T-cell (primary cell): ENCODE results near the gene ARHGAP10. TPM values are rescaled to one million over a fixed set of nuclear protein-coding genes. Genes with fewer than 3 reads are reported as not detected.

Experiments used
- ATAC-seq, 4 experiments: fragments of 200-7000 bp in 3 of 4; fragments of 150-1000 bp in 1 of 4; cut with Tn5 transposase; replicated peaks in 1 of 4; 1 replicate in 3 of 4; 2 replicates in 1 of 4; pipeline ENCODE4 v1.10.0; 2021; ENCODE audit warnings: moderate library complexity in 3 of 4, mild to moderate bottlenecking in 2 of 4, moderate number of reproducible peaks in 1 of 4
- CTCF ChIA-PET, 2 donors: fragments of 300-600 bp; sonication (Branson Sonifier 250); formaldehyde crosslinking; loops; one replicate each; lab custom pipeline; 2022; ENCODE audit warnings: antibody characterized with exemption in 2 of 2; lab: Charles Lee
- POLR2A ChIA-PET, 2 donors: fragments of 300-600 bp; sonication (Branson Sonifier 250); formaldehyde crosslinking; loops; one replicate each; lab custom pipeline; 2022; ENCODE audit warnings: antibody characterized with exemption in 2 of 2; lab: Charles Lee
- DNase-seq, 35 experiments: peaks; one replicate each; pipeline versions ENCODE4 v3.0.0 to v3.0.0-alpha.2; 2013 to 2023
- H3K27ac ChIP-seq: one replicate; pipeline ENCODE4 v1.5.1; 2013; ENCODE audit warnings: low read length
- H3K27me3 ChIP-seq, 2 experiments: replicated peaks in 1 of 2; 1 replicate in 1 of 2; 2 replicates in 1 of 2; pipeline versions ENCODE4 v1.6.1 to v1.7.0; 2013; ENCODE audit warnings: low read length in 1 of 2, mixed read lengths in 1 of 2; ENCODE audit not compliant: control insufficient read depth in 2 of 2, insufficient read depth in 2 of 2; ENCODE audit errors: extremely low read depth in 1 of 2
- H3K36me3 ChIP-seq, 2 donors: 1 replicate in 1 of 2; 2 replicates in 1 of 2; pipeline versions ENCODE4 v1.6.1 to v1.7.0; 2013; ENCODE audit warnings: low read length in 1 of 2; ENCODE audit not compliant: control insufficient read depth in 2 of 2, insufficient read depth in 1 of 2; ENCODE audit errors: extremely low read depth in 1 of 2
- H3K4me1 ChIP-seq, 2 experiments: 1 replicate in 1 of 2; 2 replicates in 1 of 2; pipeline versions ENCODE4 v1.6.1 to v1.7.0; 2013; ENCODE audit warnings: low read length in 2 of 2, mixed read lengths in 1 of 2; ENCODE audit not compliant: insufficient read depth in 2 of 2, control insufficient read depth in 1 of 2; ENCODE audit errors: extremely low read depth in 1 of 2
- H3K4me3 ChIP-seq, 2 donors: 1 replicate in 1 of 2; 2 replicates in 1 of 2; pipeline versions ENCODE4 v1.5.1 to v1.7.0; 2013; ENCODE audit warnings: mild to moderate bottlenecking in 2 of 2, low read length in 1 of 2, moderate library complexity in 1 of 2; ENCODE audit not compliant: control insufficient read depth in 1 of 2; ENCODE audit errors: extremely low read depth in 1 of 2
- H3K9me3 ChIP-seq: 2 replicates; pipeline ENCODE4 v1.7.0; 2013
- H3K27ac Mint-ChIP-seq, 2 donors: one replicate each; pipeline ENCODE4 v1.8.0; 2020 to 2021; ENCODE audit warnings: mild to moderate bottlenecking in 2 of 2, mixed read lengths in 2 of 2
- H3K27me3 Mint-ChIP-seq, 2 donors: one replicate each; pipeline ENCODE4 v1.8.0; 2021 to 2022; ENCODE audit warnings: mixed read lengths in 2 of 2
- H3K36me3 Mint-ChIP-seq: one replicate; pipeline ENCODE4 v1.8.0; 2021; ENCODE audit warnings: mixed read lengths
- H3K4me1 Mint-ChIP-seq, 3 donors: one replicate each; pipeline ENCODE4 v1.8.0; 2020 to 2022; ENCODE audit warnings: mixed read lengths in 3 of 3, mild to moderate bottlenecking in 1 of 3
- H3K4me3 Mint-ChIP-seq, 3 donors: one replicate each; pipeline ENCODE4 v1.8.0; 2020 to 2022; ENCODE audit warnings: mild to moderate bottlenecking in 3 of 3, mixed read lengths in 3 of 3, moderate library complexity in 3 of 3
- H3K9me3 Mint-ChIP-seq, 3 donors: one replicate each; pipeline ENCODE4 v1.8.0; 2020 to 2022; ENCODE audit warnings: mixed read lengths in 3 of 3
- WGBS: methylation state at CpG from one replicate; pipeline ENCODE4 v1.1.5; 2013; ENCODE audit warnings: missing lambda C conversion rate; ENCODE audit not compliant: insufficient coverage; 5-methylcytosine and 5-hydroxymethylcytosine counted together
- total RNA-seq, 35 experiments: library from RNA in 6 of 35; stranded (reverse) in 6 of 35; fragments of 120-200 nt in 1 of 35; gene quantifications; one replicate each; pipeline versions ENCODE4 v1.2.1 to v1.2.4 and lab custom pipeline; 2013 to 2026

ARHGAP10 gene
- total RNA-seq, 5 donors from 2014 or later (not counting 1 experiment from before 2014, with no cell fraction given): 6.2 to 7.7 (median 6.8) TPM

DNA sequence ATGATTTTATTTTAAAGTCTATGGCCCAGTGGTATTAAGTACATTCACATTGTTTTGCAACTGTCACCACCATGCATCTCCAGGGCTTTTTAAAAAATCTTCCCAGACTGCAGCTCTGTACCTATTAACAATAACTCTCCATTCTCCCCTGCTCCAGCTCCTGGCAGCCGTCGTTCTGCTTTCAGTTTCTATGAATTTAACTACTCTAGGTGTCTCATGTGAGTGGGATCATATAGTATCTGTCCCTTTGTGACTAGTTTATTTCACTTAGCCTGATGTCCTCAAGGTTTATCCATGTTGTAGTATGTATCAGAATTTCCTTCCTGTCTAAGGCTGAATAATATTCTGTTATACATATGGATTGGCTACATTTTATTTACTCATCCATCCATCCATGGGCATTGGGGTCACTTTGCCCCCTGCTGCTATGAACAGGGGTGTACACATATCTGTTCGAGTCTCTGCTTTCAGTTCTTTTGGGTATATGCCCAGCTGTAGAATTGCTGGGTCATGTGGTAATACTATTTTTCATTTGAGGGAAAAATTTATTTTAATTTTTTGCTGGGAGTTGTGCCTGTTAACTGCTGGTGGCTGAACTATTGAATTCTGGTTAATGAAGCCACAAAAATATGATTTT lies 131.3 kb downstream of the ARHGAP10 start:
- 60% methylated on average over 1 of the region's 3 CpGs for WGBS
- Mint-ChIP-seq H3K9me3 (no peaks in the 10 kb centered on the region), H3K36me3 (peaks cover 5% of the 10 kb centered on the region), H3K27ac (no peak overlapping the region), H3K4me1 (peaks cover 0 to 2% (median 0%) of the 10 kb centered on the region in 3 donors), H3K4me3 (no peak overlapping the region), H3K27me3 (no peaks in the 10 kb centered on the region)
- H3K4me1 ChIP-seq: no peaks in the 10 kb centered on the region
- H3K4me3 ChIP-seq: no peak overlapping the region
- ATAC-seq: no peak
- ChIA-PET POLR2A (interaction anchor here in 1 of 2 donors (0.6 kb wide), 1 partner anchor 277 kb away, joined by 4 read pairs; no protein-coding TSS in a partner anchor), CTCF (interaction anchor here (0.6 to 5.3 kb wide), 7 partner anchors 16 to 345 kb away, joined by 3 to 65 read pairs (median 5); no protein-coding TSS in a partner anchor)
- no peaks in the 10 kb centered on the region for H3K27me3 ChIP-seq
- H3K36me3 ChIP-seq: no peaks in the 10 kb centered on the region
- no peak for DNase-seq
- H3K9me3 ChIP-seq: no peaks in the 10 kb centered on the region
- H3K27ac ChIP-seq: no peak overlapping the region

DNA sequence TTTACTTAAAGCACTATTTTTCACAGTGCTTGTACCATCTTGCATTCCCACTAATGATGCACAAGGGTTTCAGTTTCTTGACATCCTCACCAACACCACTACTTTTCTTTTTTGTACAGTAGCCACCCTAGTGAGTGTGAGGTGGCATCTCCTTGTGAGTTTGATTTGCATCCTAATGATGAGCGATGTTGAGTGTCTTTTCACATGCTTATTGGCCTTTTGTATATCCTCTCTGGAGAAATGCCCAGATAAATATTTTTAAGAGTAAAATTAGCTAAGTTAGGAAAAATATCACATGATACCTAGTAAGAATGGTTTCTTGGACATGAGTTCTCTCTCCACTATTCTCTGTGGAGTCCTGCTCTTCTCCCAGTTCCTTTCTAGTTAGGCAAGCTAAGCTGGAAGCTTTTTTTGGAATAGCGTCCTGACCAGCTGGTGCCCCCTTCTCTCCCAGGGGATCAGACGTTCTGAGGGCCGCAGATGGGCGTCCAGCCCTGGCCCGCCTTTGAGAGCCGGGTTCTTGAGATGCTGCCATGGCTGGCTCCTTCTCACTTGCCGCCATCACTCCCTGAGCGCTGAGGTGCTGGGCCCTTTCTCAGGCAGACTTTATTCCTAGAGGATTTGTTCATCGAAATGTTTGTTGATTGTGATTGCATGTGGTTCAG lies 132.1 kb downstream of the ARHGAP10 start:
- Mint-ChIP-seq H3K4me3 (no peak overlapping the region), H3K27me3 (no peaks in the 10 kb centered on the region), H3K27ac (no peak overlapping the region), H3K36me3 (peaks cover under 1% of the 10 kb centered on the region), H3K9me3 (no peaks in the 10 kb centered on the region), H3K4me1 (peaks cover 0 to 2% (median 0%) of the 10 kb centered on the region in 3 donors)
- H3K27me3 ChIP-seq: no peaks in the 10 kb centered on the region
- no peaks in the 10 kb centered on the region for H3K4me1 ChIP-seq
- 93% methylated on average over 4 of the region's 10 CpGs for WGBS
- CTCF ChIA-PET: interaction anchor here (0.6 to 5.3 kb wide), 5 partner anchors 15 to 346 kb away, joined by 3 to 65 read pairs (median 14); no protein-coding TSS in a partner anchor
- H3K9me3 ChIP-seq: no peaks in the 10 kb centered on the region
- no peaks in the 10 kb centered on the region for H3K36me3 ChIP-seq
- H3K27ac ChIP-seq: no peak overlapping the region
- DNase-seq (no peak), ATAC-seq (no peak)
- POLR2A ChIA-PET: no interaction called here
- H3K4me3 ChIP-seq: no peak overlapping the region

DNA sequence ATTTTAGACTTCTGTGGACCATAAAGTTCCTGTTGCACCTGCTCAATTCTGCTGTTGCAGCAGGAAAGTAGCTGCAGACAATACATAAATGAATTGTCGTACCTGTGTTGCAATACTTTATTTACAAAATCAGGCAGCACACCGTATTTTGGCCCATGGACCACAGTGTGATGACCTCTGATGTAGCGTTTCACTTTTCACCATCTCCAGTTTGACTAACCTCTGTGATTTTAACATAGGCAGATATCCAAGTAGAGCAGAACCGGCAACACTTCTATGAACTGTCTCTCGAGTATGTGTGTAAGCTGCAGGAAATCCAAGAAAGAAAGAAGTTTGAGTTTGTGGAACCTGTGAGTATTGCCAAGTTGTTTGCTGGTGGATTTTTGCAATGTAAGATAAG lies 132.7 kb downstream of the ARHGAP10 start:
- H3K36me3 ChIP-seq: no peaks in the 10 kb centered on the region
- H3K4me1 ChIP-seq: no peaks in the 10 kb centered on the region
- H3K27me3 Mint-ChIP-seq: no peaks in the 10 kb centered on the region
- no peak overlapping the region for H3K27ac Mint-ChIP-seq
- H3K36me3 Mint-ChIP-seq: no peaks in the 10 kb centered on the region
- H3K4me3 ChIP-seq: no peak overlapping the region
- no peak overlapping the region for H3K27ac ChIP-seq
- ChIA-PET CTCF (interaction anchor here (0.5 to 5.3 kb wide), 11 partner anchors 23 to 346 kb away, joined by 3 to 65 read pairs (median 14); partner anchors contain the start of genes ARHGAP10 (in 1 of the 2) and TMEM184C (in 1 of the 2)), POLR2A (no interaction called here)
- peaks cover 0 to 2% (median 0%) of the 10 kb centered on the region in 3 donors for H3K4me1 Mint-ChIP-seq
- H3K9me3 ChIP-seq: no peaks in the 10 kb centered on the region
- no peaks in the 10 kb centered on the region for H3K9me3 Mint-ChIP-seq
- DNase-seq: no peak
- WGBS: 77% methylated on average over 4 of the region's 5 CpGs
- ATAC-seq: no peak
- H3K27me3 ChIP-seq: no peaks in the 10 kb centered on the region
- no peak overlapping the region for H3K4me3 Mint-ChIP-seq

DNA sequence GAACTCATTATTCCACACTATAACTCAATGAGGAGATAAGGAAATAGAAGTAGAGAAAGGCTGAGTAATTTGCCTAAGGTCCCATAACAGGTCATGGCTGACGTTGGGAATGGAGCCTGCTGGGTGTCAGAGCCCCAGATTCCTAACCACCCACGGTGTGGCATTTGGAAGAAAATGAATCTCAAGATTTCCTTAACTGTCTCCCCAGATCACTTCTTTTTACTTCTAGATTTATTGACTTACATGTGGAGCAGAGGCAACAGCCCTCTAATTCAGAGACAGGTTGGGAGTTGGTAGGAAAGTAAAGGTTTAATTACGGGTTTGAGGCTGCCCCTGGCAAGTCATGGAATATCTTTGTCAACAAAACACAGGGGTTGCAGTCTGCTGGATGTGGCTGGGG lies 134.0 kb downstream of the ARHGAP10 start:
- no peak for DNase-seq
- Histone ChIP-seq H3K4me3 (no peak overlapping the region), H3K4me1 (no peaks in the 10 kb centered on the region), H3K27me3 (no peaks in the 10 kb centered on the region), H3K36me3 (no peaks in the 10 kb centered on the region), H3K9me3 (no peaks in the 10 kb centered on the region), H3K27ac (no peak overlapping the region)
- Mint-ChIP-seq H3K27me3 (no peaks in the 10 kb centered on the region), H3K36me3 (no peaks in the 10 kb centered on the region), H3K9me3 (no peaks in the 10 kb centered on the region), H3K4me1 (peaks cover 0 to 2% (median 0%) of the 10 kb centered on the region in 3 donors), H3K27ac (no peak overlapping the region), H3K4me3 (no peak overlapping the region)
- CTCF ChIA-PET: interaction anchor here (0.8 to 5.3 kb wide), 34 partner anchors 8 to 704 kb away, joined by 3 to 65 read pairs (median 6); partner anchors contain the start of genes ARHGAP10 (in 1 of the 2), PRMT9 (in 1 of the 2) and TMEM184C (in 1 of the 2)
- no peak for ATAC-seq
- POLR2A ChIA-PET: interaction anchor here in 1 of 2 donors (0.5 kb wide), 1 partner anchor 166 kb away, joined by 4 read pairs; no protein-coding TSS in a partner anchor
- no CpG with 5 or more reads among the region's 3 CpGs for WGBS

DNA sequence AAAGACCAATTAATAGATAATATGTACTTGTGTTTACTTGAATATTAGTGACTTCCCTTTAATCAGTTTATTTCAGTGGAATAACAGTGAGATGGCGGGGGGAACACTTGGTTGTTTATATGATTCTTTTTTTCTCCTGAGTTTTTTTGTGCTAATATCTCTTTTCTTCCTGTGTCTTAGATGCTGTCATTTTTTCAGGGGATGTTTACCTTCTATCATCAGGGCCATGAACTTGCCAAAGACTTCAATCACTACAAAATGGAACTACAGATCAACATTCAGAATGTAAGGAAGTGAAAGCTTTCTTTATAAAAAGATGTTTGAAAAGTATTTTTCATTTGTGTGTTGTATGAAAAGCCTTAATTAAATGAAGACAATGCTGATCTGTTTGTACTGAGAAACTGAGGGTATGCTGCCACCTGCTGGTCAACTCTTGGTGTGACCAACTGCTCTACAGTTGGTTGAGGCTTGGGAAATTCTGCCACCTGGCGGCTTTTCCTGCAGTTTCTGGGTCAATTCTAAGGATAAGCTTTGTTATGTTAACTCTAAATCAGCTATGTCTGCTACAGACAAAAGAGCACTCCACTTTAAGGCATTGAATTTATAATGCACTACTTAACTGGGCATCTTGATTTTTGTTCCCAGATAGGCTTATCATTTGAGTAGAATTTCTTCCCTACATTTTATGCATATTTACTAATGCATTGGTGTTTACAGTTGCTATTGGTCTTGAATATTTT lies 134.8 kb downstream of the ARHGAP10 start:
- peak; percentile 71 to 96 (median 89) for DNase-seq
- ATAC-seq: peak; percentile 89 to 100 (median 98)
- Mint-ChIP-seq H3K4me3 (no peak overlapping the region), H3K36me3 (no peaks in the 10 kb centered on the region), H3K27me3 (no peaks in the 10 kb centered on the region), H3K27ac (peak overlapping the region in 1 of 2 donors; percentile 36), H3K9me3 (no peaks in the 10 kb centered on the region), H3K4me1 (peaks cover 0 to 2% (median 0%) of the 10 kb centered on the region in 3 donors)
- no peaks in the 10 kb centered on the region for H3K9me3 ChIP-seq
- H3K4me3 ChIP-seq: no peak overlapping the region
- no peaks in the 10 kb centered on the region for H3K27me3 ChIP-seq
- no peak overlapping the region for H3K27ac ChIP-seq
- POLR2A ChIA-PET: interaction anchor here (0.6 to 1.0 kb wide), 3 partner anchors 183 to 275 kb away, joined by 4 to 6 read pairs (median 4); partner anchors contain the start of genes PRMT9 (in 1 of the 2) and TMEM184C (in 1 of the 2)
- H3K4me1 ChIP-seq: no peaks in the 10 kb centered on the region
- CTCF ChIA-PET: interaction anchor here (0.5 to 5.3 kb wide), 101 partner anchors 8 to 1949 kb away, joined by 3 to 65 read pairs (median 4); partner anchors contain the start of genes ARHGAP10 (in 1 of the 2), NR3C2 (in 1 of the 2), PRMT9 (in 1 of the 2) and TMEM184C (in 1 of the 2)
- whole genome bisulfite sequencing: no CpG with 5 or more reads among the region's 2 CpGs
- no peaks in the 10 kb centered on the region for H3K36me3 ChIP-seq
